RPMI8226 (cell line): Measurements from ENCODE around the gene CXCL17.

Source experiments
- DNase-seq: peaks from one replicate; pipeline ENCODE4 v3.0.0-alpha.2; 2015

Gene CXCL17

GRCh38 chr19:42423462-42424344, 19.0 kb downstream of the CXCL17 start:
- DNase-seq: peak; percentile 89

GRCh38 chr19:42422901-42423461, 19.8 kb downstream of the CXCL17 start:
- peak; percentile 65 for DNase-seq

GRCh38 chr19:42422092-42422900, 20.4 kb downstream of the CXCL17 start:
- DNase-seq: peak; percentile 9

GRCh38 chr19:42421591-42422031, 21.1 kb downstream of the CXCL17 start:
- no peak for DNase-seq

- DNase-seq: no peak
These were observed 21.6 kb downstream of the CXCL17 start for GRCh38 chr19:42421101-42421500.

GRCh38 chr19:42420055-42420544, 22.6 kb downstream of the CXCL17 start:
- DNase-seq: peak; percentile 77

- no peak for DNase-seq
These were observed 23.4 kb downstream of the CXCL17 start for GRCh38 chr19:42419309-42419708.

GRCh38 chr19:42412661-42413076, 30.1 kb downstream of the CXCL17 start:
- no peak for DNase-seq

- DNase-seq: no peak
These were observed 30.5 kb downstream of the CXCL17 start for GRCh38 chr19:42412227-42412626.

GRCh38 chr19:42411581-42412178, 31.1 kb downstream of the CXCL17 start:
- no peak for DNase-seq

GRCh38 chr19:42410371-42410770, 32.4 kb downstream of the CXCL17 start:
- DNase-seq: no peak

- DNase-seq: no peak
These were observed 33.3 kb downstream of the CXCL17 start for GRCh38 chr19:42409477-42409876.

GRCh38 chr19:42407816-42408175, 35.0 kb downstream of the CXCL17 start:
- DNase-seq: no peak

GRCh38 chr19:42407085-42407815, 35.5 kb downstream of the CXCL17 start:
- no peak for DNase-seq

GRCh38 chr19:42406111-42406510, 36.6 kb downstream of the CXCL17 start:
- no peak for DNase-seq

- DNase-seq: no peak
These were observed 39.2 kb downstream of the CXCL17 start for GRCh38 chr19:42403586-42403985.

GRCh38 chr19:42402376-42403116, 40.2 kb downstream of the CXCL17 start:
- no peak for DNase-seq

- peak; percentile 56 for DNase-seq
These were observed 41.1 kb downstream of the CXCL17 start for GRCh38 chr19:42401365-42402303.

GRCh38 chr19:42400404-42400803, 42.3 kb downstream of the CXCL17 start:
- DNase-seq: no peak
